ENCODE data around the gene ZBTB45.

ZBTB45 gene

DNA sequence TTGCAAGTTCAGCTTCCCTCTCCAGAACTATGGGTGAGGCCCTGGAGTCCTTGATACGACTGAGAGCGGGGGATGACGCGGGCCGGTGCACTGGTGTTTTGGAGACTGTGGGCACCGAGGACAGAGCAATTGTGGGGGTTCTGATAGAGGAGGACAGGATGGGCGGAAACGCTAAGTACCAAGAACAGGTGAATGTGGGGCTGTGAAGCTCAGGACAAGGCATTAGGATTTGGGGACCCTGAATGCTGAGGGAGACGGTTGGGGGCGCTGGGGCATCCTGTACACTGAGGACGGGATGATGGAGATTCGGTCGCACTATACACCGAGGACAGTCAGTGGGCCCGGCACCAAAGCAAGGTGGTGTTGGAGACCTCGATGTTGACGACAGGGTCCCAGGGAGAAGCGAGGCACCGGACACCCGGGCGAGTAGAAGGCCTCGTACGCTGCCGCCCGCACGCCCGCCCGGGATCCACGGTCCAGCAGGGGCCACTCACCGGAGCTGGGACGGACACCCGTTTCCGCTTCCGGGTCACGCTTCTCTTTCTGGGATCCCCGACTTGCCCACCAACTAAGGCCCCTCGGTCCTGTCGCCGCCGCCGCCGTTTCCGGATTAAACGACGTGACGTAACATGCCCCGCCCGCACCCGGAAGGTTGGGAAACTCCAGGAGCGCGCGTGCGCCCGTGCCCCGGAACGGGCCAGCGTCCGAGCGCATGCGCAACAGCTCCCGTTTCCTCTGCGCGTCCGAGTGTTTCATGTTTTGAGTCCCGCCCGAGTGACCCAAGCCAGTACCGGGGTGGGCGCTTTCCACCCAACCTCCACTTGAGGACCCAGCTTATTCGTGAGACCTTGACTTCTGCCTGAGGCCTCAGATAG, 35.1 kb upstream of the ZBTB45 start, which contains the start of gene CHMP2A (continued):
- TF ChIP-seq KLF1 (tag by site-specific recombination; IDR thresholded peaks at IDR 0.05) (0 out of 2 replicates have a peak, but pooled peaks have one; percentile 22), ZEB2 (tag by site-specific recombination; IDR thresholded peaks at IDR 0.05) (peak; percentile 97), ZNF146 (tag by site-specific recombination; IDR thresholded peaks at IDR 0.05) (no peak), ZNF707 (tag by site-specific recombination; IDR thresholded peaks at IDR 0.05) (no peak), ZNF302 (tag by site-specific recombination; IDR thresholded peaks at IDR 0.05; ENCODE audit: low read depth) (no peak), ZNF121 (tag by site-specific recombination; IDR thresholded peaks at IDR 0.05) (no peak), MZF1 (tag by site-specific recombination; IDR thresholded peaks at IDR 0.05; ENCODE audit: borderline replicate concordance) (no peak; the same call in 1 of the 2 replicates), SP2 (tag by site-specific recombination; IDR thresholded peaks at IDR 0.05) (peak; percentile 91), SETDB1 (IDR thresholded peaks at IDR 0.05; ENCODE audit: insufficient read length, low read length) (no peak), ZNF629 (tag by site-specific recombination; IDR thresholded peaks at IDR 0.05) (peak; percentile 99), FEZF1 (tag by site-specific recombination; IDR thresholded peaks at IDR 0.05) (0 out of 2 replicates have a peak, but pooled peaks have one; percentile 12), ZNF138 (tag by site-specific recombination; IDR thresholded peaks at IDR 0.05; ENCODE audit: borderline replicate concordance) (no peak), ZNF677 (tag by site-specific recombination; IDR thresholded peaks at IDR 0.05) (no peak), ZNF560 (tag by site-specific recombination; IDR thresholded peaks at IDR 0.05; ENCODE audit: borderline replicate concordance) (no peak), ZNF792 (tag by site-specific recombination; IDR thresholded peaks at IDR 0.05) (peak; percentile 39; the same call in 1 of the 2 replicates), ZNF626 (tag by site-specific recombination; IDR thresholded peaks at IDR 0.05) (no peak), ZFHX2 (tag by site-specific recombination; conservative IDR thresholded peaks at IDR 0.05) (no peak), ZNF24 (tag by site-specific recombination; IDR thresholded peaks at IDR 0.05) (peak; percentile 60; the same call in 1 of the 2 replicates), ZNF23 (tag by site-specific recombination; IDR thresholded peaks at IDR 0.05; ENCODE audit: borderline replicate concordance) (no peak), ZNF610 (tag by site-specific recombination; IDR thresholded peaks at IDR 0.05; ENCODE audit: borderline replicate concordance) (peak; percentile 66), ZNF391 (tag by site-specific recombination; IDR thresholded peaks at IDR 0.05; ENCODE audit: borderline replicate concordance, low read depth) (peak; percentile 72; the same call in 1 of the 2 replicates), ZNF530 (tag by site-specific recombination; IDR thresholded peaks at IDR 0.05; ENCODE audit: low read depth) (no peak), ZNF664 (tag by site-specific recombination; IDR thresholded peaks at IDR 0.05) (no peak), KLF8 (tag by site-specific recombination; IDR thresholded peaks at IDR 0.05) (peak; percentile 64; the same call in 1 of the 2 replicates), ZNF747 (tag by site-specific recombination; IDR thresholded peaks at IDR 0.05) (no peak), ZNF140 (tag by site-specific recombination; IDR thresholded peaks at IDR 0.05) (no peak), ZNF311 (tag by site-specific recombination; IDR thresholded peaks at IDR 0.05; ENCODE audit: borderline replicate concordance) (no peak), SCRT1 (tag by site-specific recombination; IDR thresholded peaks at IDR 0.05; ENCODE audit: borderline replicate concordance) (no peak)
- TF ChIP-seq, protein P1, sequence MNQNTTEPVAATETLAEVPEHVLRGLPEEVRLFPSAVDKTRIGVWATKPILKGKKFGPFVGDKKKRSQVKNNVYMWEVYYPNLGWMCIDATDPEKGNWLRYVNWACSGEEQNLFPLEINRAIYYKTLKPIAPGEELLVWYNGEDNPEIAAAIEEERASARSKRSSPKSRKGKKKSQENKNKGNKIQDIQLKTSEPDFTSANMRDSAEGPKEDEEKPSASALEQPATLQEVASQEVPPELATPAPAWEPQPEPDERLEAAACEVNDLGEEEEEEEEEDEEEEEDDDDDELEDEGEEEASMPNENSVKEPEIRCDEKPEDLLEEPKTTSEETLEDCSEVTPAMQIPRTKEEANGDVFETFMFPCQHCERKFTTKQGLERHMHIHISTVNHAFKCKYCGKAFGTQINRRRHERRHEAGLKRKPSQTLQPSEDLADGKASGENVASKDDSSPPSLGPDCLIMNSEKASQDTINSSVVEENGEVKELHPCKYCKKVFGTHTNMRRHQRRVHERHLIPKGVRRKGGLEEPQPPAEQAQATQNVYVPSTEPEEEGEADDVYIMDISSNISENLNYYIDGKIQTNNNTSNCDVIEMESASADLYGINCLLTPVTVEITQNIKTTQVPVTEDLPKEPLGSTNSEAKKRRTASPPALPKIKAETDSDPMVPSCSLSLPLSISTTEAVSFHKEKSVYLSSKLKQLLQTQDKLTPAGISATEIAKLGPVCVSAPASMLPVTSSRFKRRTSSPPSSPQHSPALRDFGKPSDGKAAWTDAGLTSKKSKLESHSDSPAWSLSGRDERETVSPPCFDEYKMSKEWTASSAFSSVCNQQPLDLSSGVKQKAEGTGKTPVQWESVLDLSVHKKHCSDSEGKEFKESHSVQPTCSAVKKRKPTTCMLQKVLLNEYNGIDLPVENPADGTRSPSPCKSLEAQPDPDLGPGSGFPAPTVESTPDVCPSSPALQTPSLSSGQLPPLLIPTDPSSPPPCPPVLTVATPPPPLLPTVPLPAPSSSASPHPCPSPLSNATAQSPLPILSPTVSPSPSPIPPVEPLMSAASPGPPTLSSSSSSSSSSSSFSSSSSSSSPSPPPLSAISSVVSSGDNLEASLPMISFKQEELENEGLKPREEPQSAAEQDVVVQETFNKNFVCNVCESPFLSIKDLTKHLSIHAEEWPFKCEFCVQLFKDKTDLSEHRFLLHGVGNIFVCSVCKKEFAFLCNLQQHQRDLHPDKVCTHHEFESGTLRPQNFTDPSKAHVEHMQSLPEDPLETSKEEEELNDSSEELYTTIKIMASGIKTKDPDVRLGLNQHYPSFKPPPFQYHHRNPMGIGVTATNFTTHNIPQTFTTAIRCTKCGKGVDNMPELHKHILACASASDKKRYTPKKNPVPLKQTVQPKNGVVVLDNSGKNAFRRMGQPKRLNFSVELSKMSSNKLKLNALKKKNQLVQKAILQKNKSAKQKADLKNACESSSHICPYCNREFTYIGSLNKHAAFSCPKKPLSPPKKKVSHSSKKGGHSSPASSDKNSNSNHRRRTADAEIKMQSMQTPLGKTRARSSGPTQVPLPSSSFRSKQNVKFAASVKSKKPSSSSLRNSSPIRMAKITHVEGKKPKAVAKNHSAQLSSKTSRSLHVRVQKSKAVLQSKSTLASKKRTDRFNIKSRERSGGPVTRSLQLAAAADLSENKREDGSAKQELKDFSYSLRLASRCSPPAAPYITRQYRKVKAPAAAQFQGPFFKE (tag by site-specific recombination; IDR thresholded peaks at IDR 0.05; ENCODE audit: borderline replicate concordance), result no peak
- TF ChIP-seq, protein P2, sequence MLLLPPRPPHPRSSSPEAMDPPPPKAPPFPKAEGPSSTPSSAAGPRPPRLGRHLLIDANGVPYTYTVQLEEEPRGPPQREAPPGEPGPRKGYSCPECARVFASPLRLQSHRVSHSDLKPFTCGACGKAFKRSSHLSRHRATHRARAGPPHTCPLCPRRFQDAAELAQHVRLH (tag by site-specific recombination; IDR thresholded peaks at IDR 0.05), result peak; percentile 78; the same call in 1 of the 2 replicates
- TF ChIP-seq, protein P3, sequence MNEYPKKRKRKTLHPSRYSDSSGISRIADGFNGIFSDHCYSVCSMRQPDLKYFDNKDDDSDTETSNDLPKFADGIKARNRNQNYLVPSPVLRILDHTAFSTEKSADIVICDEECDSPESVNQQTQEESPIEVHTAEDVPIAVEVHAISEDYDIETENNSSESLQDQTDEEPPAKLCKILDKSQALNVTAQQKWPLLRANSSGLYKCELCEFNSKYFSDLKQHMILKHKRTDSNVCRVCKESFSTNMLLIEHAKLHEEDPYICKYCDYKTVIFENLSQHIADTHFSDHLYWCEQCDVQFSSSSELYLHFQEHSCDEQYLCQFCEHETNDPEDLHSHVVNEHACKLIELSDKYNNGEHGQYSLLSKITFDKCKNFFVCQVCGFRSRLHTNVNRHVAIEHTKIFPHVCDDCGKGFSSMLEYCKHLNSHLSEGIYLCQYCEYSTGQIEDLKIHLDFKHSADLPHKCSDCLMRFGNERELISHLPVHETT (tag by site-specific recombination; IDR thresholded peaks at IDR 0.05), result peak; percentile 75
- TF ChIP-seq, protein P4, sequence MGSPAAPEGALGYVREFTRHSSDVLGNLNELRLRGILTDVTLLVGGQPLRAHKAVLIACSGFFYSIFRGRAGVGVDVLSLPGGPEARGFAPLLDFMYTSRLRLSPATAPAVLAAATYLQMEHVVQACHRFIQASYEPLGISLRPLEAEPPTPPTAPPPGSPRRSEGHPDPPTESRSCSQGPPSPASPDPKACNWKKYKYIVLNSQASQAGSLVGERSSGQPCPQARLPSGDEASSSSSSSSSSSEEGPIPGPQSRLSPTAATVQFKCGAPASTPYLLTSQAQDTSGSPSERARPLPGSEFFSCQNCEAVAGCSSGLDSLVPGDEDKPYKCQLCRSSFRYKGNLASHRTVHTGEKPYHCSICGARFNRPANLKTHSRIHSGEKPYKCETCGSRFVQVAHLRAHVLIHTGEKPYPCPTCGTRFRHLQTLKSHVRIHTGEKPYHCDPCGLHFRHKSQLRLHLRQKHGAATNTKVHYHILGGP (tag by site-specific recombination; IDR thresholded peaks at IDR 0.05), result no peak
